HG03139 (cell line): Measurements from ENCODE around the gene SLC23A2.
"Not testable (repeated sequence)": the region's sequence is repeated elsewhere in the genome, so short reads cannot be mapped to it uniquely, and the experiment has no call there.

Experiments
- ATAC-seq: cut with Tn5 transposase; IDR thresholded peaks from one replicate; pipeline ENCODE4 v1.9.1; 2021; ENCODE audit not compliant: unreplicated experiment

Gene SLC23A2

DNA sequence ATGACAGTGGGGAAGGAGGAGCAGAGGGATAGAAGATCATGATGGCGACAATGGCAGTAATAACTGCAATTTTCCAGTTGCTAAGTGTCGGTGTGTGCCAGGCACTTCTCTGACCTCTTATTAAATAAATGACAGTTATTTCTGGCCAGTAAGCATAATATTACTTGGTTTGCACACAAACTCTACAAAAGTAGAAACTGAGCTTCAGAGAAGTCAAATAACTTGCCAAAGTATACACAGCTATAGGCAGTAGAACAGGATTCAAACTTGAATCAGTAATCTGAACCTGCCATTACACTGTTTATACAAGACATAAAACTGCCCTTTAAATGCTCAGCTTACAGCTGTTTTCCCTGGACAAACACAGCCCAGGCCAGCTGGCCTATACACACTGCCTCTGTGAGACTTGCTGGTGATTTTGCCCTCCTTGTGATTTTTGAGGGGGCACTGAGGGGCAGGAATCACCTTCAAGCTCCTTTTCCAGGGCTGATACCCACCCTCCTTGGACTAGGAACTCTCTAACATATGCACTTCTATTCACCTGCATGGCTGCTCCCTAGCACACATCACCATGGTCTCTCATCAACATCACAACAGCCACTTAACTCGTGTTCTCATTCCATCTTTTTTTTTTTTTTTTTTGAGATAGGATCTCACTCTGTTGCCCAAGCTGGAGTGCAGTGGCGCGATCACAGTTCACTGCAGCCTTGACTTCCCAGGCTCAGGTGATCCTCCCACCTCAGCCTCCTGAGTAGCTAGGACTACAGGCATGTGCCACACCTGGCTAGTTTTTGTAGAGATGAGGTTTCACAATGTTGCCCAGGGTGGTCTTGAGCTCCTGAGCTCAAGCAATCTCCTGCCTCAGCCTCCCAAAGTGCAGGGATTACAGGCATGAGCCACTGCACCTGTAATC, 63.6 kb downstream of the SLC23A2 start:
- no peak for ATAC-seq

DNA sequence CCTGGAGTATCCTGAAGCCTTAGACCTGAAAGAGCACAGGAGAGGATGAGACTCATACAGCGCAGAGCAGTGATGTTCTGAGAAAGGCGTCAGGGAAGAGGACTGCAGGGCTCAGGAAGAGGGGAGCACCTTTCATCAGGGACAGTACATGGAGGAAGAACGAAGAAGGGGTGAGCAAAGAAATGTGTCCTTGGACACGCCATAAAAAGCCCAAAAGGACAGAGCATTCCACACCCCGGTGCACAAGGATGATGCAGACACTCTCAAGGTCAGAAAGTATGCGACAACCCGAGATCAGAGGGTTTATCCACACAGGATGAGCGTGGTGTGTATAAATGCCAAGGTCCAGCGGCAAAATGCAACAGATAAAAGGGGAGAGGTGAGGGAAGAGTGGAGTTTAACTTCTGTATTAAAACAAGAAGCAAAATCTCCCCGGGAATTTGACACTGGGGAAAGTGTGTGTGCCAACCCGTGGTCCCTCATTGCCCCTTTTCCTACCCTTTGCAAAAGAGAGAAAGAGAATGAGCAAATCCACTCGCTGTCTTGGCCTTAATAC, 64.4 kb downstream of the SLC23A2 start:
- ATAC-seq: no peak

DNA sequence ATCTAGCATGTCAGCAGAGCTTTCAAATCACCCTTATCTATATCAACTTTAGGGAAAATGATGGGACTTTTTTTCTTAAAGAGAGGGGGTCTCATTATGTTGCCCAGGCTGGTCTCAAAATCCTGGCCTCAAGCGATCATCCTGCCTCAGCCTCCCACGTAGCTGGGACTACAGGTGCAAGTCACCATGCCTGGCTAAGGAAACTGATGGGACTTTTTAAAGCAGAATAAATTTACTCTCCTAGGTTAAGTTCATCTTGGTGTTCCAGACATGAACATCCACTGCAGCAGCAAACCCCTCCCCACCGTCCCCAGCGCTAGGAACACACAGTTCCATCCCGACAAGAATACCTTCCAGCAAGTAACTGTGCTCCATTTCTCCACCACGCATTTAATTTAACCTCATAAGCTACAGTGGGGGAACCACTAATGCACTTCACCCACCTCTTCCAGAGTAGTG, 64.9 kb downstream of the SLC23A2 start:
- ATAC-seq: no peak

DNA sequence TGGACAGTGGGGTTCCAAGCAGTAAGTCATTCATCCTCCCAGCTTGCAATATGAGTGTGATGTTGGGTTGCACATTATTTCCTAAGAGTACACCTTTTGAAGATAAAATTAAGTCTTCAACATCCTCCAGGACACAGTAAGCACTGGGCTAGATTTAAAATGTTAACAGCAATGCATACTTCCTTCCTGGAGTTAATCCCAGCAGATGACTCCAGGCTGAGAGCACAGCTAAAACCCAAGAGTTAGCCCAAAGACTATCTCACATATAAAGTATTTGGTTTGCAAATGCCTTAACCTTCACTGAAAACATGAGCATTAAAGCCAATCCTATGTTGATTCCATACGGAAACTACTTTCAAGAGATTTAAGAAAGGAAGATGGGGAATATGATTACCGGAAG, 69.2 kb downstream of the SLC23A2 start:
- no peak for ATAC-seq

DNA sequence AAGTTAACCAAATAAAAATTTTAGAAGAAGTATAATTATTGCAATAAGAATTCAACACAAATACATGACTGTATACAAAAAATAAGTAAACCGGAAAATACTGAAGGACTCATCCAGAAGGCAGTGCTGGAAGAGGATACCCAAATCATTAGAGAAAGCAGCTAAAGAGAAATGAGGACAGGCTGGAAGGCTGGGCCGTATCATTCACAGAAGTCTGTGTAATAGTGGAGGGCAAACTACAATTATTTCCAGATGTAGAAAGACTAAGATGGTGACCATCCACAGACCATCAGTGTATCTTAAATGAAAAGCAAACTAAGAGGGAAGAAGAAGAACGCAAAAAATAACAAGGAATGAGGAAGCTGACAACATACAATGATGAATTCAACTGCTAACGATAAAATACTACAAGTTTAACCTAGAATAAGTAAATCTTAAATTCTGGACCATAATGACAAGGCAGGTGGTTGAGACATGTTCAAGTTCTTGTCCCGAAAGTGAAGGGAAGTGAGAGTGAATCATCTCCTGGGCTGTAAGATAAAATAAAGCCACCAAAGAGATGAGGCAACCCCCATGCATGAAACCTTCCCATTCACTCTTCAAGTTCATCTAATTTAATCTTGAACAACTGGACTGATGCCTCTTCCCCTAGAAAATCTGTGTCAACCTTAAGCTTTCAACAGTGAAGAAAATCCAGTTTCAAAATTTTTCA, 71.5 kb downstream of the SLC23A2 start:
- no peak for ATAC-seq

DNA sequence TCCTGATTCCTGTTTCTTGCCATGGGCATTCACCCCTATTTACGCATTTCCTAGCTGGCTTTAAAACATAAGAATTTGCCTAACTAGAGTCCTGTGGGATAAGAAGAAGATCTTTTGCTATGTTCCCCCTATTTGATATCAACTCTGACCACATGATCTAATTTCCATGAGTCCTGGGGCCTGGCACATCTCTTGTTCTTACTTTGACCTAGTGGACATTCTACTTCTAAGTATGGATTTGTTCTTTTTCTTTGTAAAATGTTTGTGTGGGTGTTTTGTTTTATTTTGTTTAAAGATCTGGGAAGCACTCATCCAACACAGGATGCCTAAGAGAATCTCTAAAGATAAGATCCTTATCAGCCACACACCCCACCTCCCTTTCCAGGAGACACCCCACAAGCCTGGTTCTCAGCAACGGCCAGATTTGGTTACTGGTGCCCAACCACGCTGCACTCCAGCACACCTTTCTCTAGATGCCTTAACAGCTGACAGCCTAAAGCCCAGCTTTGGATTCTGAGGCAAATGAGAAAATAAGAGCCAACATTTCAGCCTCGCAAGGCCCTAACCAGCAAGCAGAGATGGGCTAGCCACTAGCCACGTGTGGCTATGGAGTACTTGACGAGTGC, 74.7 kb downstream of the SLC23A2 start:
- ATAC-seq: no peak

DNA sequence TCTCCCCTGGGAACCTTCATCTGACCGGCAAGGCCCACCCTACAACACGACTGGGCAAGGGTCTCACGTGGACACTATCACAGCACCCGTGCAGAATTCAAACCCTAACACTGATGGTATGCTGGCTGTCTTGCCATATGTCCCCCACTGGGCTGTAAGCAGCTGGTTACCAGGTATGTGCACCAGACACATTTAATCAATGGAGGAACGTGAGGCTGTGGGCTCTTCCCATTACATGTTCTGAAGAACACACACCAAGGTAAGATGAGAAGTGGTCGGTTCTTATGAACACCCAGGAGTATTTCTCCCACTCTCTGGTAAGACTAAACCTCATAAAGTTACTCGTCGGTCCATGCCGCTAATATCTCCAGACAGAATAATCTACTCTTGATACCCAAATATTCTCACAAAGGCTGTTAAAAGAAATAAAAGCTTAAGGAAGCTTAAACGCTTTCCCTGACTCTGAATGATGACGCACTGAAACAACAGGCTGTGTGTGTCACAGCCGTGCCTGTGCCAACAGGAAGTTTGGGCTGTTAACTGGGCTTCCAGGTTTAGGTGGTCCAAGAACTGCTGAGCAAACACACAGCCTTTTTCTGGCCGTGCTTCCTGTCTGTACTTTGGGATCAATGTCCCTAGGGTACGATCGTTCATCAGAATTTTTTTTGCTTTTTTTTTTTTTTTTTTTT, 75.3 kb downstream of the SLC23A2 start:
- no peak for ATAC-seq

DNA sequence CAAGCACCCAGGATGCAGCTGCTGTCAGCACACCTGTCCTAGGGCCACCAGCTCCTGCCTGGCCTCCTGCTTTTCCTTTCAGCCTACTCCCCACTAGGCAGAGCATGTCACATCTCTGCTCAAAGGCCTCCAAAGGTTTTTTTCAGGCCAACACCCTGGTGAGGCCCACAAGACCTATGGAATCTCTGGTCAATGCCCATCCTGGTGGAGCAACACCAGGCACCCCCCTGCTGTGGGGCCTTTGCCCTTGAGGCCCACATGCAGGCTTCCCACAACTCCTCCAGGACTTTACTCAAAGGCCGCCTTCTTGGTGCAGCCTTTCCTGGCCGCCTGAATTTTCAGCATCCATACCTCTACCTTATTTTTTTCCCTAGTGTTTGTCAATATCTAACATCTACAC, 76.9 kb downstream of the SLC23A2 start:
- no peak for ATAC-seq

DNA sequence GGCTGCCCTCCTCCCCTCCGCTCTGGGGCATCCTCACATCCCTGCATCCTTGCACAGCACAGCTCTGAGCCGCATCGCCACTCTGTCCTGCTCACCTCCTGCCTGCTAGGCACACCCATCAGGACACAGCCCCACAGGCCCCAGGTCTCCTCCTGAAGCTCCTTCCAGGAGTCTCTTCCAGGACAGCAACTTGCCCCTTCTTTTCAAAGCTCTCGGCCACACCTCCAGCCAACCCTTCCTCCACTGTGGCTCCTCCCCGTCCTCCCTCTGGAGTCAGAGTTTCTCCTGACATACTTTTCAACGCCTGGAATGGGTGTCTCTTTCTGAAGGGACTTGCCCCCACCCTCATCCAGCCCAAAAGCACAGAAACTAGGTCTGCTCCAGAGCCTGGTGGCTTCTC, 77.3 kb downstream of the SLC23A2 start:
- no peak for ATAC-seq

DNA sequence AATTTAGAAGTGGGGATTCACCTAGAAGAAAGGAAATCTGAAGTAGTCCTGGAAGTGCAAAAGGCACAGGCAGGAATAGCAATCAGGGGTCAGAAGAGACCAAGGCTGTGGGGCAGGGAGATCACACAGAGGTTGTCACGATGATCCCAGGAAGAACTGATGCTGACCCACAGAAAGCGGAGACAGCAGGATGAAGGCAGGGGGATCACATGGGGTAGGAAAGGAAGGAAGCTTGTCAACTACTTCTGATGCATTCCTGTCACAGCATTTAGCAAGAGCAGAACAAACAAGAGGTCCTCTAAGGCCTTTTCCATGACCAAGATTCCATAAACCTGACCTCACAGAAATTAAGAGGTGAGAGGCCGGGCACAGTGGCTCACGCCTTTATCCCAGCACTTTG, 79.1 kb downstream of the SLC23A2 start:
- ATAC-seq: no peak

DNA sequence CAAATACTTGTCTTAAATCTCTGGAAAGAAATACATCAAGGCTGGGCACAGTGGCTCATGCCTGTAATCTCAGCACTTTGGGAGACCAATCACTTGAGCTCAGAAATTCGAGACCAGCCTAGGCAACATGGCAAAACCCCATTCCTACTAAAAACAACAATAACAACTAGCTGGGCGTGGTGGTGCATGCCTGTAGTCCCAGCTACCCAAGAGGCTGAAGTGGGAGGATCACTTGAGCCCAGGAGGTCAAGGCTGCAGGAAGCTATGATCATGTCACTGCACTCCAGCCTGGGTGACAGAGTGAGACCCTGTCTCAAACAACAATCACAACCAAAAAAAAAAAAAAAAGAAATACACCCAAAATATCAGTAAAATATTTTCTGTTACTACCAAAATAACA, 80.0 kb downstream of the SLC23A2 start:
- ATAC-seq: not testable (repeated sequence)

DNA sequence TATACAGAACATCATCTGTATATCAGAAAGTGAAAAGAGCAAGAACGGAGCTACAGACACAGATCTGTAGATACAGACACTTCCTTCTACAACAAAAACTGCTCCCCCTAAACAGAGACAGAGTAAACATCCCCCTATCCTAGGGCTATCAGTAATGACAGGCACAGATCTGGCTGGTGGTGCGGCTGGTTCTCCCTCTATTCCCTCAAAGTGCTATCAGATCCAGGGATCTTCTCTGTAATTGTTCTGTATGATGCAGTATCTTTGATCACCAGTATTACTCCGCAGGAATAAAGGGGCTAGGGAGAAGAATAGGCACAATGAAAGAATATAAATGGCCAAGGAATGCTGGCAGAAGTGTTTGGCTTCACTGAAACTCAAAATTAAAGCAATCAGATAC, 80.7 kb downstream of the SLC23A2 start:
- no peak for ATAC-seq

DNA sequence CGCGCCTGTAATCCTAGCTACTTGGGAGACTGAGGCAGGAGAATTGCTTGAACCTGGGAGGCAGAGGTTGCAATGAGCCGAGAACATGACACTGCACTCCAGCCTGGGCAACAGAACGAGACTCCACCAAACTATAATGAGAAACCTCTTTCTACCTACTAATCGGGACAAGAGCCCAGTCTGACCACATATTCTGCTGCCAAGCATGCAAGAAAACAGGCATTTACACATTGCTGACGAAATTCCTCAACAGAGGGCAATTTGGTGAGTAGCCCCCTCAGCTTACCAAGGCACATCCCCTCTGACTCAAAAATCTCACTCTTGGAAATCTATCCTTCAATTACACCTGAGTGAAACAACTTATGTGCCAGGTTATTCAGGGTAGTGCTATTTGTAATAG, 81.2 kb downstream of the SLC23A2 start:
- no peak for ATAC-seq

DNA sequence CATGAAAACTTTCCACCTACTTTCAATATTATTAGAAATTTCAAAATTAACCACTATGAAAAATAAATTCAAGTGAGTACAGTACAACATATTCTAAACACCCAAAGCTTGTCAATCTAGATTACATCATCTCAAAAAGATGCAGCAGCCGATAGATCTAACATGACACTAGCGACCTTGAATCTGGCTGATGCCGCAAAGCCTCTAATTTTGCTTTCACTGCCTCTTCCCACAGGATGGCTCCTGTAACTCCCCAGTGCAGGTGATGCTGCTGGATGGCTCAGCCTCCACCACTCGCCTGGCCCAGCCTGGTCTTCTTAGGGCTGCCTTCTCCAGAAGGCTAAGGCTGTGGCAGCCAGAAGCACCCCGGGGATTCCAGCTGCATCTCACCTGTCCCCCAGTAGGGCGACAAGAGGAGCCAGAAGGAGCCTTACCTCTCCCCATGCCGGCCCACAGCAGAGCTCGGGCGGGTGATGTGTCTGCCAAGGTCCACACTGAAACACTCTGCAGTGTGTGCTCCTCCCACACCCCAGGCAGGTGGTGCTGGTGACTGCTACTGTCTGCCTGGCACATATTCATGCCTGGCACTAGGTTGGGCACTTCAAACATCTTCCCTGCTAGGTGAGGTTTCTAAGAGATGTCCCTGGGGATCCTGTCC, 82.1 kb downstream of the SLC23A2 start:
- no peak for ATAC-seq

DNA sequence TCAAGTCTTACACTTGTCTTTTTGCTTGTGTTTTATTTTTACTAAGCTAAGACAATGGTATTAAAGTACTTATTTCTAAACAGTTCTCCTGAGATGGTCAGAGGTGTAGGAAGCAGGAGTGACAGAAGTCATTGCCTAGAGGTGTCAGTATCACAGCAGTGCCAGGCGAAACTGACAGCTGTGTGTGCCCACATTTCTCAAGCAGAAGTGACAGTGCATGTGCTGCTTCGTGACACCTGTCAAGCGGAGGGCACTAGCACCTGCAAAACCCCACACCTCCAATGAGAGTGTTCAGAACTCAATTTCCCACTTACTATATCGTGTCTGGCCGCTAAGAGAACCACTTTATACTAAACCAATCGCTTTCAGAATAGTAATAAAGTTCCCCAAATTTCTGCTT, 82.8 kb downstream of the SLC23A2 start:
- no peak for ATAC-seq

DNA sequence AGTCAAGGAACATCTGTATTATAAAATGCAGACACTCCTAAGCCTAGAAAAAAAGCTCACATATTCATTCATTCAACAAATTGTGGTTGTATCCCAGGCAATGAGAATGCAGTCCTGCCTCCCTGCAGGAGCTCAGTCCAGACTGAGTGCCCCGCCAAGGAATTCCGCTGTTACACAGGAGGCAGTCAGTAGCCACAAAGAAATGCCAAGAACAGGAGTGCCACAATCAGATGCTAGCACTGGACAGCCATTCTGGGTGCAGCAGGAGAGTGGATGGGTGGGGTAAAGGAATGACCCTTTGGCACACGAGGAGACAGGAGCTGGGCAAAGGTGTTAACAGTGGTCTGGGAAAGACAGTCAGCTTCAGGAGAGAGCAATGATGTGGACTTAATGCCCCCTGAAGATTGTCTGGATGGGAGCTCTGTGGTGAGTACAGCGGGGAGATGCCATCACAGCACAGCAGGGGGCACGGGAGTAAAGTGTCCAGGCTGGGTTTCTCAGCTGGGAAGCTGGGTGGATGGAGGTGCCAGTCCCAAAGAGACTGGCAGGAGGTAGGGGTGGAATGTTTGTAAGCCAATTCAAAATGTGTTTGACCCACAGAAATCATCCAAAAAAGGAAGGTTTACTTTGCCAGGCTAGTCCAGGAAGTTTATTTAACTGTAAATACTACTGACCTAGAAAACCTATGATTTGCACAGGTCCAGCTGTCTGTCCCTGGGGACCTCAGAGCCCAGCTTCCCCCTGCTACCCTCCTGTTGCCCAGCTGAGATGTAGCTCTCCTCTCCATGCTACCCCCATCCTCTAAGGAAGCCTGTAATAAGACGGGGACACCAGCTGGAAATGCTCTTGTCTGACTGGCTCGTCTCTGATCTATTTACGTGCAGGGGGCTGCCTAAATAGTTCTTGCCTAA, 84.1 kb downstream of the SLC23A2 start:
- ATAC-seq: no peak

DNA sequence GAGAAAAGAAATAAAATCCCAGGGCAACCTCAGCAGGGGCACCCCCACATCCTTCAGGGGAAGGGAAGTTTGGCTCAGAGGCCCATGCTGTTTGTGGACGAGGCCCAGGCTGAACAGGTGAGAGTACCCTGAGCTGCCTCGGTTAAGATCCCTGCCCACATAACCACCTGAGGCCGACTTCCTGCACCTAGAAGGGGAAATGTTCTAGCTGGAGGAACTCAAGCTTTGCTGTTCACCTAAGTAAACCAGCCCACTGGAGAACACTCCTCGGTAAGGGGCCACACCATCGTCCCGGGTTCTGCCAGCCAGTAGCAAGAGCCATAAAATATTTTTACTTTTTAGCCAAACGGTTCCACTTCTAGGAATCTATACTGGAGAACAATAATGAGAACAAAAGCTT, 88.2 kb downstream of the SLC23A2 start:
- no peak for ATAC-seq

DNA sequence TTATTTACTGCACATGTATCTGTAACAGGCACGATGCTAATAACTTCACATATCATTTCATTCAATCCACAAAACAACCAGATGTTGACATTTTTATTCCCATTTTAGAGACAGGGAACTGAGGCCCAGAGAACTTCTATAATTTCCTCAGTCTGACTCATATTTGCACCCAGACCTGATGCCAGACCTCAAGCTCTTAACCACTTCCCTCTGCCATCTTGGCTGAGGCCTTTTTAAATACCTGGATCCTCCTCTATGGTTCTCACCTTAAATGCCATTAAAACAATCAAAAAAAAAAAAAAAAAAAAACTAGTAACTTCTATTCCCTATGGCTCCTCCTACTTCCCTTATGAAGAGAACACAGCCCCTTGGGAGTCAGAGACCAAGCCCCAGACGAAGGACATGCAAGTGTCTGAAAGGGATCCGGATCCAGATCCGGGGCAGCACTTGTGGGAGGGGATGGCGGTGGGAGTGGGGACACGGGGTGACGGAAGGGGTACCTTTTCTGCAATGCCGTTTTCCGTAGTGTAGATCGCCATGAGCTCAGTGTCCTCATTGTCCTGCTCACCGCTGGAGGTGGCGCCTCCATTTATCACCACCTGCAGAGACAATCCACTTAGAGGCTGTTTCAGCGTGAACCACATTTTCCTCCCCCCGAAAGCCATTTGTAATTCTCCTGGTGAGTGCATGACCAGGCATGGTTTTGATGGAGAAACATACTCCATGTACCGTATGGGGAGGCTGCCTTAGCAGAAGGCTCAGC, 88.7 kb downstream of the SLC23A2 start:
- no peak for ATAC-seq

DNA sequence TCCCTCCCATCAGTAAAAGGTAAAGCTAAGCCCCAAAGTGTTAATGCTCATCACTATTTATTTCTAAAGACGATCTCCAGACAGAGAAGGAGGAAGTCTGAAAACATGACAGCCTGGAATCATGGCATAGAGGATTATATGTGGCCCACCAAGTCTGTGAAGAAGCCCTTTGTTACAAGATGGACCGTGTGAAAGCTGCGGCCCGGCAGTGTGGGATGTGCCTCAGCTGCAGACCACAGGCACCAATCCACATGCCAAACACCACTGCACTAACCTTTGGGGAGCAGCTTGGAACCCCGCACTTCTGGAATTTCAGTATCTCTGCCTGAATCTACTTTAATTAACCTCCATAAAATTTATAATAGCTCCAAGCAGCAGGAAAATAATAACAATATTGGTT, 90.4 kb downstream of the SLC23A2 start:
- no peak for ATAC-seq
